ENCODE data around the gene SDK2.

SDK2 gene

GRCh38 chr17:73495641-73496040, 148.6 kb downstream of the SDK2 start:
- POLR2A ChIA-PET, result no interaction called here
- CTCF ChIA-PET, result no interaction called here

DNA sequence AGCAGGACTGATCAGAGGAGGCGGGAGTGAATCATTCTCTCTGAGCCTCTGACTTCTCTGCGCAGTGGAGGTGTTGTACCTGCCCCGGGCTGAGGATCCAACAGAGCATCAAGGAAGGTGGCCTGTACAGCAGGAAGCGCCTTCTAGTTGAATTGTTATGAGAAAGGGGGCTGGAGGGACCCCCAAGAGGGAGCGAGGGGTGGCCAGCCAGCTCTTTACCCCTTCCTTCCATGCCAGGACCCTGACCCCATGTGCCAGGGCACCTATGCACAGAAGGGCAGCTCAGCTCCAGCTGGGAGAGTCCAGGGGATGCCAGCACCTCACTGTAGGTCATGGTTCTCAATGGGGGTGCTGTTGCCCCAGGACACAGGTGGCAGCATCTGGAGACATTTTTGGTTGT, 149.3 kb downstream of the SDK2 start:
- POLR2A ChIA-PET, result no interaction called here
- H3K36me3 ChIP-seq (ENCODE audit: control insufficient read depth in 2 of 2, insufficient read depth in 1 of 2, low read length in 2 of 2), result no peaks in the 10 kb centered on the region
- TF ChIP-seq SP3 (tag by site-specific recombination; IDR thresholded peaks at IDR 0.05) (no peak), GLIS2 (tag by site-specific recombination; IDR thresholded peaks at IDR 0.05) (no peak), ZNF747 (tag by site-specific recombination; IDR thresholded peaks at IDR 0.05) (no peak)
- no peak overlapping the region for H3K4me3 ChIP-seq (ENCODE audit: low read depth, low read length)
- no peaks in the 10 kb centered on the region for H3K9me3 ChIP-seq (ENCODE audit: control insufficient read depth, insufficient read depth, low read depth, low read length)
- no peak overlapping the region for H3K27ac ChIP-seq (ENCODE audit: extremely low read depth, low read depth, low read length)
- peaks cover 13% of the 10 kb centered on the region for H3K4me1 ChIP-seq (ENCODE audit: control insufficient read depth, insufficient read depth, low read length)
- CTCF ChIA-PET, result no interaction called here

More at GRCh38 chr17:73495641-73496040, 148.6 kb downstream of the SDK2 start:
- peaks cover 13% of the 10 kb centered on the region for H3K4me1 ChIP-seq (ENCODE audit: control insufficient read depth, insufficient read depth, low read length)
- no peaks in the 10 kb centered on the region for H3K9me3 ChIP-seq (ENCODE audit: control insufficient read depth, insufficient read depth, low read depth, low read length)
- H3K4me3 ChIP-seq (ENCODE audit: low read depth, low read length), result no peak overlapping the region
- TF ChIP-seq ZFHX2 (tag by site-specific recombination; conservative IDR thresholded peaks at IDR 0.05), result peak; percentile 69
- no peak for TF ChIP-seq BCL11B (tag by site-specific recombination; IDR thresholded peaks at IDR 0.05; ENCODE audit: low read depth)
- TF ChIP-seq, protein P1, sequence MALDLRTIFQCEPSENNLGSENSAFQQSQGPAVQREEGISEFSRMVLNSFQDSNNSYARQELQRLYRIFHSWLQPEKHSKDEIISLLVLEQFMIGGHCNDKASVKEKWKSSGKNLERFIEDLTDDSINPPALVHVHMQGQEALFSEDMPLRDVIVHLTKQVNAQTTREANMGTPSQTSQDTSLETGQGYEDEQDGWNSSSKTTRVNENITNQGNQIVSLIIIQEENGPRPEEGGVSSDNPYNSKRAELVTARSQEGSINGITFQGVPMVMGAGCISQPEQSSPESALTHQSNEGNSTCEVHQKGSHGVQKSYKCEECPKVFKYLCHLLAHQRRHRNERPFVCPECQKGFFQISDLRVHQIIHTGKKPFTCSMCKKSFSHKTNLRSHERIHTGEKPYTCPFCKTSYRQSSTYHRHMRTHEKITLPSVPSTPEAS (tag by site-specific recombination; IDR thresholded peaks at IDR 0.05), result peak; percentile 37; the same call in 1 of the 2 replicates
- peak; percentile 32; the same call in 1 of the 2 replicates for TF ChIP-seq EGR2 (tag by site-specific recombination; IDR thresholded peaks at IDR 0.05; ENCODE audit: low read depth)
- H3K27ac ChIP-seq (ENCODE audit: extremely low read depth, low read depth, low read length), result no peak overlapping the region
- H3K36me3 ChIP-seq (ENCODE audit: control insufficient read depth in 2 of 2, insufficient read depth in 1 of 2, low read length in 2 of 2), result no peaks in the 10 kb centered on the region

DNA sequence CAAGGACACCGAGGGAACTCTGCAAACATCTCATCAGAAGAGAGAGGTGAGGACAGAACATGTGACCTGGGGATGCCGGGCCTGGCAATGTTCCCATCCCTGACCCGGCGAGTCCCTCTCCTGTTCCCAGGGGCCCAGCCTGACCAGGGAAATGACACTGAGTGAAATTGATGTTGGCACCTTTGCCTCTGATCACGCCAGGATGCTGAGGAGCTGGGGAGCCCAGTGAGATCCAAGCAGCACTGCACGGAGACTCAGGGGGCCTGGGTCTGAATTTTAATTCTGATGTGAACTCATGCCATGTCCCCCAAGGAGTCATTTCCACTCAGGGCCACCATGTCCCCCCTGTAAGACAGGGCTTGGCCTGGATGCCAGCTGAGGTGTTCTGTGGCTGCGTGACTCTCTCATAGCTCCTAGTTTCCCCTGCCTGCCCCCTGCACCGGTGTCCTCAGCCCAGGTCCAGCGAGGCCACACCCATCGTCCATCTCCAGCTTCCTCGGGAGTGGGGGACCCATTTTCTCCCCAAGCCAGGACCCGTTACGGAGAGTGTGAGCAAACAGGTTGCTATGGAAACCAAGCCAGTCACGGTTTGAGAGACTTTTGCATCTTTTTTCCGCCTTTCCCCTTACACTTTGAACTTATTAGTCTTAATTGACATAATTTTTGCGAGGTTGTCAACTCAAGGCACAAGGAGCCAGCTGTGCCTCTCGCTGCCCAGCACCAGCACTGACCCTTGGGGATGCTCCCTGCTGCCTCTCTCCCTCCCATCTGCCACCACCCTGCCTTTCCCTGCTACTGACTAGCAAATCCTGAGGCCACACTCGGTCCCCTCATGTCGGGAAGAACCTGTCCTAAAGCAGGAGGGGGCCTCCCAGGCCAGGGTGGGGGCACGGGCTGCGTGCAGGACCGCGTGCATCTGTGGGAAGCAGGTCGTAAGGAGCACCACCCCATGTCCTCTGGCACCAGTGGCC, 150.0 kb downstream of the SDK2 start:
- CTCF ChIA-PET, result no interaction called here
- no peaks in the 10 kb centered on the region for H3K36me3 ChIP-seq (ENCODE audit: control insufficient read depth in 2 of 2, insufficient read depth in 1 of 2, low read length in 2 of 2)
- POLR2A ChIA-PET, result interaction anchor here (0.6 kb wide), 1 partner anchor 534 kb away, joined by 4 read pairs; no protein-coding TSS in a partner anchor
- H3K27ac ChIP-seq (ENCODE audit: extremely low read depth, low read depth, low read length), result no peak overlapping the region
- H3K4me1 ChIP-seq (ENCODE audit: control insufficient read depth, insufficient read depth, low read length), result peaks cover 13% of the 10 kb centered on the region
- no peak overlapping the region for H3K4me3 ChIP-seq (ENCODE audit: low read depth, low read length)
- no peaks in the 10 kb centered on the region for H3K9me3 ChIP-seq (ENCODE audit: control insufficient read depth, insufficient read depth, low read depth, low read length)
- TF ChIP-seq ZNF76 (tag by site-specific recombination; IDR thresholded peaks at IDR 0.05; ENCODE audit: borderline replicate concordance, low read depth) (no peak), ZNF585B (tag by site-specific recombination; IDR thresholded peaks at IDR 0.05) (no peak), ZNF280C (tag by site-specific recombination; IDR thresholded peaks at IDR 0.05) (no peak), ZNF280D (tag by site-specific recombination; IDR thresholded peaks at IDR 0.05) (no peak), ZNF248 (tag by site-specific recombination; IDR thresholded peaks at IDR 0.05) (no peak), ZNF335 (tag by site-specific recombination; conservative IDR thresholded peaks at IDR 0.05) (no peak), ZBTB1 (tag by site-specific recombination; IDR thresholded peaks at IDR 0.05) (no peak), ZIC2 (tag by site-specific recombination; IDR thresholded peaks at IDR 0.05) (no peak), WT1 (tag by site-specific recombination; IDR thresholded peaks at IDR 0.05) (no peak)
- TF ChIP-seq, protein P2, sequence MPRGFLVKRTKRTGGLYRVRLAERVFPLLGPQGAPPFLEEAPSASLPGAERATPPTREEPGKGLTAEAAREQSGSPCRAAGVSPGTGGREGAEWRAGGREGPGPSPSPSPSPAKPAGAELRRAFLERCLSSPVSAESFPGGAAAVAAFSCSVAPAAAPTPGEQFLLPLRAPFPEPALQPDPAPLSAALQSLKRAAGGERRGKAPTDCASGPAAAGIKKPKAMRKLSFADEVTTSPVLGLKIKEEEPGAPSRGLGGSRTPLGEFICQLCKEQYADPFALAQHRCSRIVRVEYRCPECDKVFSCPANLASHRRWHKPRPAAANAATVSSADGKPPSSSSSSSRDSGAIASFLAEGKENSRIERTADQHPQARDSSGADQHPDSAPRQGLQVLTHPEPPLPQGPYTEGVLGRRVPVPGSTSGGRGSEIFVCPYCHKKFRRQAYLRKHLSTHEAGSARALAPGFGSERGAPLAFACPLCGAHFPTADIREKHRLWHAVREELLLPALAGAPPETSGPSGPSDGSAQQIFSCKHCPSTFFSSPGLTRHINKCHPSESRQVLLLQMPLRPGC (tag by site-specific recombination; IDR thresholded peaks at IDR 0.05), result no peak
